ENCODE measurements around the gene CLK3. TPM values are rescaled to one million over a fixed set of nuclear protein-coding genes. Genes with fewer than 3 reads are reported as not detected.

The CLK3 gene
- polyA plus RNA-seq, 2 of the 4 experiments (the other 2 are of a cell fraction): 35.7 to 48.2 TPM

DNA sequence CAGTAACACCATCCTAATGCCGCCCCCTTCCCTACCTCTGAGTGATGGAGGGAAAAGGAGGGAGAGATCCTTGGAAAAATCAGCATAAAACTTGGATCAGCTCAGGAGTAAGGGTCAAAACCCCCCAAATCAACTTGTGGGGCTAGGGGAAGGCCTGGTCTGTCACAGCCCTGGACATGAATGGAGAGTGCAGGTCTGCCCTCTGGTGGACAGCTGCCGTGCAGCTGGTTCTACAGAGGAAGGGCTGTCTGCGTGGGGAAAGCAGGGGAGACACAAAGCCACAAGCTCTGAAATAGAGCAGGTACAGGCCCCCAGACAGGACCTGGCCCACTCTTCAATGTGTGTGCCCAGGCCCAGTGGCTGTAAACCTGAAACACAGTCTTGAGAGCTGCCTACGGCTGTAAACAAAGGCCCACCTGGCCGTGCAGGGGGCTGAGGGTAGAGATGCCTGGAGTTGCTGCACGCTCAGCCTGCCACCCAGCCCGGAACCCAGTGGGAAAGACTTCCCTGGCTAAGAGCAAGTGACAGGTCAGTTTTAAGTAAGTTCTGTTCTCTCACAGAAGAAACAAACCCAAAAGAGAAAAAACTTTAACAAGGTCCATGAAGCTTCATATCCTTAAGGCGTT, 16.4 kb downstream of the CLK3 start:
- Histone ChIP-seq H3K4me2 (no peak overlapping the region), H3K4me1 (no peaks in the 10 kb centered on the region), H3K4me3 (no peak overlapping the region), H3K9me3 (no peaks in the 10 kb centered on the region), H3K27ac (no peak overlapping the region)
- WGBS (ENCODE audit: missing lambda C conversion rate): 60% methylated on average over 8 of the region's 8 CpGs
- DNase-seq (ENCODE audit: low read depth in 1 of 2, low spot score in 1 of 2): peak; percentile 40 to 78
- ATAC-seq: peak; percentile 62 to 84; a peak in 5 of 6 replicates
- no peak for FAIRE-seq
- TF ChIP-seq RAD21 (conservative IDR thresholded peaks at IDR 0.05 in 1 of 2, IDR thresholded peaks at IDR 0.05 in 1 of 2): peak; percentile 22 to 45; a peak in 3 of 5 replicates
- peak; percentile 44; the same call in 2 of the 3 replicates for TF ChIP-seq SMC3 (IDR thresholded peaks at IDR 0.05)
- TF ChIP-seq EHMT2 (IDR thresholded peaks at IDR 0.05; ENCODE audit: low read depth): no peak
- no peak for TF ChIP-seq KDM5A (IDR thresholded peaks at IDR 0.05)
- TF ChIP-seq, protein P1, sequence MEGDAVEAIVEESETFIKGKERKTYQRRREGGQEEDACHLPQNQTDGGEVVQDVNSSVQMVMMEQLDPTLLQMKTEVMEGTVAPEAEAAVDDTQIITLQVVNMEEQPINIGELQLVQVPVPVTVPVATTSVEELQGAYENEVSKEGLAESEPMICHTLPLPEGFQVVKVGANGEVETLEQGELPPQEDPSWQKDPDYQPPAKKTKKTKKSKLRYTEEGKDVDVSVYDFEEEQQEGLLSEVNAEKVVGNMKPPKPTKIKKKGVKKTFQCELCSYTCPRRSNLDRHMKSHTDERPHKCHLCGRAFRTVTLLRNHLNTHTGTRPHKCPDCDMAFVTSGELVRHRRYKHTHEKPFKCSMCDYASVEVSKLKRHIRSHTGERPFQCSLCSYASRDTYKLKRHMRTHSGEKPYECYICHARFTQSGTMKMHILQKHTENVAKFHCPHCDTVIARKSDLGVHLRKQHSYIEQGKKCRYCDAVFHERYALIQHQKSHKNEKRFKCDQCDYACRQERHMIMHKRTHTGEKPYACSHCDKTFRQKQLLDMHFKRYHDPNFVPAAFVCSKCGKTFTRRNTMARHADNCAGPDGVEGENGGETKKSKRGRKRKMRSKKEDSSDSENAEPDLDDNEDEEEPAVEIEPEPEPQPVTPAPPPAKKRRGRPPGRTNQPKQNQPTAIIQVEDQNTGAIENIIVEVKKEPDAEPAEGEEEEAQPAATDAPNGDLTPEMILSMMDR (IDR thresholded peaks at IDR 0.05): peak; percentile 53
- TF ChIP-seq RCOR1 (IDR thresholded peaks at IDR 0.05; ENCODE audit: low read depth, low read length): no peak
- ChIA-PET CTCF (interaction anchor here (0.6 to 23.2 kb wide), 36 partner anchors 9 to 788 kb away, joined by 3 to 701 read pairs (median 4); partner anchors contain the start of genes CLK3, CSK and CYP1A1), POLR2A (no interaction called here)

DNA sequence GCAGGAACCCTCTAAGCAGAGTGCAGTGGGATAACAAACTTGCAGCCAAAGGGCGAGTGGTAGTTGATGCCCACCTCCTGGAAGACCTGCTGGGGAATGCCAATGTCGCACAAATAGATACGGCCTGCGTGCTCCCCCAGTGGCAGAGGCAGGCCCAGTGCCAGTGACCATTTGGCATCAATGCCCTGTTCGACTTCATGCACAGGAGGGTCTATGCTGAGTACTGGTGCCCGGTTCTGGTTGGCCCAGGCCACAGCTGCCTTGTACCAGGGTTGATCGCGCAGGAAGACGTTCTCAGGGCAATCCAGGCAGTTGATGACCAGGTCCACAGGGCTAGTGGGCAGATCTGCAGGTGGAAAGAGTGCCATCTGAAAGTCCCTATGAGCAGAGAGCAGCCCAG, 17.0 kb downstream of the CLK3 start:
- no peak overlapping the region for H3K4me3 ChIP-seq
- DNase-seq (ENCODE audit: low read depth in 1 of 2, low spot score in 1 of 2) (no peak), ATAC-seq (no peak), FAIRE-seq (no peak)
- TF ChIP-seq RAD21 (conservative IDR thresholded peaks at IDR 0.05 in 1 of 2, IDR thresholded peaks at IDR 0.05 in 1 of 2): no peak
- TF ChIP-seq EP300 (IDR thresholded peaks at IDR 0.05): no peak
- no peak for TF ChIP-seq KDM5A (IDR thresholded peaks at IDR 0.05)
- TF ChIP-seq, protein P2, sequence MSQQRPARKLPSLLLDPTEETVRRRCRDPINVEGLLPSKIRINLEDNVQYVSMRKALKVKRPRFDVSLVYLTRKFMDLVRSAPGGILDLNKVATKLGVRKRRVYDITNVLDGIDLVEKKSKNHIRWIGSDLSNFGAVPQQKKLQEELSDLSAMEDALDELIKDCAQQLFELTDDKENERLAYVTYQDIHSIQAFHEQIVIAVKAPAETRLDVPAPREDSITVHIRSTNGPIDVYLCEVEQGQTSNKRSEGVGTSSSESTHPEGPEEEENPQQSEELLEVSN (IDR thresholded peaks at IDR 0.05; ENCODE audit: borderline replicate concordance, low read depth): no peak
- TF ChIP-seq MAZ (IDR thresholded peaks at IDR 0.05; ENCODE audit: borderline replicate concordance, low read depth, low read length): no peak
- TF ChIP-seq, protein P1 (IDR thresholded peaks at IDR 0.05): no peak
- TF ChIP-seq JUNB (IDR thresholded peaks at IDR 0.05): no peak
- TF ChIP-seq RCOR1 (IDR thresholded peaks at IDR 0.05; ENCODE audit: low read depth, low read length): no peak
- TF ChIP-seq, protein P3, sequence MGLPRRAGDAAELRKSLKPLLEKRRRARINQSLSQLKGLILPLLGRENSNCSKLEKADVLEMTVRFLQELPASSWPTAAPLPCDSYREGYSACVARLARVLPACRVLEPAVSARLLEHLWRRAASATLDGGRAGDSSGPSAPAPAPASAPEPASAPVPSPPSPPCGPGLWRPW (IDR thresholded peaks at IDR 0.05): no peak
- TF ChIP-seq HOXB5 (CRISPR knock-in tag; IDR thresholded peaks at IDR 0.05): no peak
- TF ChIP-seq KDM1A (IDR thresholded peaks at IDR 0.05; ENCODE audit: low read depth): no peak
- TF ChIP-seq, protein P4, sequence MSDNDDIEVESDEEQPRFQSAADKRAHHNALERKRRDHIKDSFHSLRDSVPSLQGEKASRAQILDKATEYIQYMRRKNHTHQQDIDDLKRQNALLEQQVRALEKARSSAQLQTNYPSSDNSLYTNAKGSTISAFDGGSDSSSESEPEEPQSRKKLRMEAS (IDR thresholded peaks at IDR 0.05): no peak
- no peak for TF ChIP-seq MYC (IDR thresholded peaks at IDR 0.05; ENCODE audit: borderline replicate concordance, low read length)
- TF ChIP-seq CEBPB (IDR thresholded peaks at IDR 0.05): no peak
- no peak for TF ChIP-seq GATA3 (IDR thresholded peaks at IDR 0.05; ENCODE audit: borderline replicate concordance)
- CTCF ChIA-PET: interaction anchor here (0.6 to 23.2 kb wide), 30 partner anchors 8 to 493 kb away, joined by 3 to 701 read pairs (median 5); partner anchors contain the start of genes CLK3, CSK, CYP1A1 and CYP1A2
- no peaks in the 10 kb centered on the region for H3K4me1 ChIP-seq
- POLR2A ChIA-PET: no interaction called here
- no peaks in the 10 kb centered on the region for H3K9me3 ChIP-seq
- H3K4me2 ChIP-seq: no peak overlapping the region
- H3K27ac ChIP-seq: no peak overlapping the region
- WGBS (ENCODE audit: missing lambda C conversion rate): 70% methylated on average over 7 of the region's 9 CpGs
